H1 (cell line): Measurements from ENCODE around the gene UTP14C. TPM values are rescaled to one million over a fixed set of nuclear protein-coding genes. Genes with fewer than 3 reads are reported as not detected.

Experiments
- CTCF ChIA-PET: fragments of 300-600 bp; sonication (Branson Sonifier 250); formaldehyde crosslinking; loops from one replicate; lab custom pipeline; 2021; ENCODE audit not compliant: partially characterized antibody; lab: Charles Lee
- POLR2A ChIA-PET: fragments of 300-600 bp; sonication (Branson Sonifier 250); formaldehyde crosslinking; loops from one replicate; lab custom pipeline; 2021; ENCODE audit warnings: inconsistent platforms; ENCODE audit not compliant: partially characterized antibody; lab: Charles Lee
- DNase-seq, 2 experiments: peaks; one replicate each; pipeline versions ENCODE4 v3.0.0 to v3.0.0-alpha.2; 2010 to 2022; ENCODE audit warnings: low spot score in 2 of 2, low read depth in 1 of 2, mixed read lengths in 1 of 2
- FAIRE-seq: peaks from 2 replicates; lab custom pipeline; 2011; peaks lifted over from hg19 to GRCh38; lab: Jason Lieb, UNC
- H2AFZ ChIP-seq: 2 replicates; pipeline ENCODE4 v1.8.1; 2012; ENCODE audit warnings: low read length, inconsistent platforms
- H2AK5ac ChIP-seq: 2 replicates; pipeline ENCODE4 v1.6.1; 2013; ENCODE audit warnings: low read depth, low read length
- H2BK120ac ChIP-seq: replicated peaks from 2 replicates; pipeline ENCODE3; 2013; ENCODE audit warnings: low read depth, low read length, inconsistent platforms
- H2BK12ac ChIP-seq: 2 replicates; pipeline ENCODE4 v1.6.1; 2013; ENCODE audit warnings: low read depth, low read length
- H2BK15ac ChIP-seq: 2 replicates; pipeline ENCODE4 v1.6.1; 2013; ENCODE audit warnings: low read length
- H2BK20ac ChIP-seq: 2 replicates; pipeline ENCODE4 v1.6.1; 2013; ENCODE audit warnings: low read length
- H2BK5ac ChIP-seq: 2 replicates; pipeline ENCODE4 v1.6.1; 2013; ENCODE audit warnings: low read depth, low read length
- H3K14ac ChIP-seq: 2 replicates; pipeline ENCODE4 v1.6.1; 2013; ENCODE audit warnings: inconsistent platforms; ENCODE audit not compliant: insufficient read length
- H3K18ac ChIP-seq: 2 replicates; pipeline ENCODE4 v1.6.1; 2013; ENCODE audit warnings: low read length; ENCODE audit errors: extremely low read depth
- H3K23ac ChIP-seq: 2 replicates; pipeline ENCODE4 v1.6.1; 2013; ENCODE audit warnings: inconsistent platforms; ENCODE audit not compliant: insufficient read length
- H3K23me2 ChIP-seq: 2 replicates; pipeline ENCODE4 v1.6.1; 2013; ENCODE audit warnings: low read depth, low read length
- H3K27ac ChIP-seq: 2 replicates; pipeline ENCODE4 v1.6.1; 2011; ENCODE audit warnings: low read depth, low read length, inconsistent platforms
- H3K27me3 ChIP-seq, 4 experiments: replicated peaks in 1 of 4; 1 replicate in 1 of 4; 2 replicates in 3 of 4; pipeline versions ENCODE4 v1.6.1 to v1.8.1; 2011 to 2013; ENCODE audit warnings: low read length in 3 of 4, mild to moderate bottlenecking in 3 of 4, inconsistent platforms in 2 of 4, mixed read lengths in 2 of 4, moderate library complexity in 1 of 4; ENCODE audit not compliant: control insufficient read depth in 3 of 4, insufficient read depth in 3 of 4; ENCODE audit errors: extremely low read depth in 1 of 4
- H3K36me3 ChIP-seq, 4 experiments: 2 replicates each; pipeline versions ENCODE4 v1.6.1 to v1.8.1; 2011 to 2013; ENCODE audit warnings: mild to moderate bottlenecking in 4 of 4, low read length in 3 of 4, moderate library complexity in 2 of 4, control low read depth in 1 of 4, inconsistent platforms in 1 of 4; ENCODE audit not compliant: insufficient read depth in 4 of 4, control insufficient read depth in 2 of 4
- H3K4ac ChIP-seq: replicated peaks from 2 replicates; pipeline ENCODE3; 2013; ENCODE audit warnings: low read length, low read depth, mixed read lengths, inconsistent platforms; ENCODE audit not compliant: insufficient read length
- H3K4me1 ChIP-seq, 4 experiments: replicated peaks in 1 of 4; 1 replicate in 1 of 4; 2 replicates in 3 of 4; pipeline versions ENCODE4 v1.6.1 to v1.8.1; 2011 to 2013; ENCODE audit warnings: low read length in 3 of 4, inconsistent platforms in 2 of 4, mixed read lengths in 1 of 4; ENCODE audit not compliant: insufficient read depth in 4 of 4, control insufficient read depth in 3 of 4
- H3K4me2 ChIP-seq, 2 experiments: 2 replicates each; pipeline versions ENCODE4 v1.6.1 to v1.8.1; 2011 to 2013; ENCODE audit warnings: low read depth in 2 of 2, low read length in 2 of 2, control low read depth in 1 of 2, inconsistent platforms in 1 of 2, mild to moderate bottlenecking in 1 of 2; ENCODE audit not compliant: insufficient read depth in 1 of 2
- H3K4me3 ChIP-seq, 4 experiments: fragments of 200-600, 300-600 bp in 1 of 4; sonication (generic), shearing (Covaris generic), sonication (Bioruptor Twin) in 1 of 4; 2 replicates each; pipeline versions ENCODE4 v1.5.1 to v1.8.1; 2011 to 2016; ENCODE audit warnings: low read length in 4 of 4, low read depth in 3 of 4, control low read depth in 2 of 4, inconsistent platforms in 2 of 4, mild to moderate bottlenecking in 2 of 4, mixed read lengths in 1 of 4, moderate library complexity in 1 of 4; ENCODE audit not compliant: insufficient read depth in 2 of 4; ENCODE audit errors: extremely low read depth in 1 of 4
- H3K56ac ChIP-seq: replicated peaks from 2 replicates; pipeline ENCODE3; 2013; ENCODE audit warnings: low read depth, mild to moderate bottlenecking, mixed read lengths, low read length, inconsistent platforms; ENCODE audit not compliant: insufficient read length
- H3K79me1 ChIP-seq: 2 replicates; pipeline ENCODE4 v1.6.1; 2013; ENCODE audit warnings: low read depth, low read length, control low read depth
- H3K79me2 ChIP-seq, 2 experiments: 2 replicates each; pipeline versions ENCODE4 v1.6.1 to v1.8.1; 2012 to 2013; ENCODE audit warnings: low read length in 2 of 2, mild to moderate bottlenecking in 2 of 2, inconsistent platforms in 1 of 2; ENCODE audit not compliant: insufficient read depth in 2 of 2, control insufficient read depth in 1 of 2
- H3K9ac ChIP-seq, 4 experiments: replicated peaks in 1 of 4; 1 replicate in 1 of 4; 2 replicates in 3 of 4; pipeline versions ENCODE4 v1.6.1 to v1.8.1; 2011 to 2013; ENCODE audit warnings: low read depth in 3 of 4, low read length in 3 of 4, control low read depth in 2 of 4, mild to moderate bottlenecking in 2 of 4, moderate library complexity in 2 of 4, inconsistent platforms in 1 of 4; ENCODE audit errors: extremely low read depth in 1 of 4
- H3K9me3 ChIP-seq, 2 experiments: 2 replicates each; pipeline versions ENCODE4 v1.6.1 to v1.8.1; 2012 to 2013; ENCODE audit warnings: mild to moderate bottlenecking in 2 of 2, moderate library complexity in 2 of 2, control low read depth in 1 of 2, inconsistent platforms in 1 of 2, low read depth in 1 of 2, low read length in 1 of 2, mixed read lengths in 1 of 2; ENCODE audit not compliant: insufficient read depth in 2 of 2
- H4K20me1 ChIP-seq, 2 experiments: replicated peaks in 1 of 2; 2 replicates each; pipeline versions ENCODE3 to v1.8.1; 2011 to 2013; ENCODE audit warnings: inconsistent platforms in 2 of 2, low read length in 2 of 2, mild to moderate bottlenecking in 1 of 2; ENCODE audit not compliant: insufficient read depth in 2 of 2, control insufficient read depth in 1 of 2
- H4K5ac ChIP-seq: 2 replicates; pipeline ENCODE4 v1.6.1; 2013; ENCODE audit warnings: low read length, low read depth, mixed read lengths, inconsistent platforms; ENCODE audit not compliant: insufficient read length
- H4K8ac ChIP-seq: 2 replicates; pipeline ENCODE4 v1.8.0; 2013; ENCODE audit warnings: mild to moderate bottlenecking, moderate library complexity, low read length, inconsistent platforms; ENCODE audit not compliant: insufficient read depth; ENCODE audit errors: extremely low read depth
- H4K91ac ChIP-seq: replicated peaks from 2 replicates; pipeline ENCODE3; 2013; ENCODE audit warnings: low read length, mixed read lengths, inconsistent platforms; ENCODE audit not compliant: insufficient read length
- BACH1 ChIP-seq: IDR thresholded peaks from 2 replicates; pipeline ENCODE4 v1.6.1; 2012; ENCODE audit warnings: low read length, improper control_type of control experiment
- BRCA1 ChIP-seq: IDR thresholded peaks from 2 replicates; pipeline ENCODE4 v1.6.1; 2012; ENCODE audit warnings: low read depth, low read length, improper control_type of control experiment
- CTBP2 ChIP-seq: IDR thresholded peaks from 2 replicates; pipeline ENCODE4 v1.7.0; 2011; ENCODE audit warnings: borderline replicate concordance, mild to moderate bottlenecking, moderate library complexity, mixed read lengths, low read length; ENCODE audit not compliant: insufficient read depth, insufficient read length
- EGR1 ChIP-seq: IDR thresholded peaks from 2 replicates; pipeline ENCODE4 v1.6.1; 2011; ENCODE audit warnings: low read depth, low read length, borderline replicate concordance
- GABPA ChIP-seq: IDR thresholded peaks from 2 replicates; pipeline ENCODE4 v1.6.1; 2011; ENCODE audit warnings: mild to moderate bottlenecking, low read length, moderate library complexity, borderline replicate concordance; ENCODE audit not compliant: insufficient read depth
- JUND ChIP-seq: IDR thresholded peaks from 2 replicates; pipeline ENCODE4 v1.6.1; 2011; ENCODE audit warnings: mild to moderate bottlenecking, improper control_type of control experiment, low read length
- MAFK ChIP-seq: IDR thresholded peaks from 2 replicates; pipeline ENCODE4 v1.6.1; 2012; ENCODE audit warnings: low read depth, mild to moderate bottlenecking, improper control_type of control experiment, low read length
- POLR2A ChIP-seq, 2 experiments: IDR thresholded peaks; 1 replicate in 1 of 2; 2 replicates in 1 of 2; pipeline ENCODE4 v1.6.1; 2011; ENCODE audit warnings: low read depth in 2 of 2, low read length in 2 of 2, mild to moderate bottlenecking in 2 of 2; ENCODE audit errors: control extremely low read depth in 1 of 2
- SIN3A ChIP-seq, 2 experiments: IDR thresholded peaks in 1 of 2; conservative IDR thresholded peaks in 1 of 2; 2 replicates each; pipeline ENCODE4 v1.6.1; 2011 to 2012; ENCODE audit warnings: low read length in 2 of 2, improper control_type of control experiment in 1 of 2, low read depth in 1 of 2, mild to moderate bottlenecking in 1 of 2
- SIRT6 ChIP-seq: IDR thresholded peaks from one replicate; pipeline ENCODE4 v1.7.1; 2012; ENCODE audit warnings: low read length, inconsistent platforms
- SRF ChIP-seq: IDR thresholded peaks from 2 replicates; pipeline ENCODE4 v1.6.1; 2011; ENCODE audit warnings: mild to moderate bottlenecking, low read depth, low read length, moderate library complexity
- WGBS, 2 experiments: shearing (Covaris generic) in 1 of 2; methylation state at CpG; one replicate each; pipeline versions ENCODE4 v1.1.6 to v1.1.7; 2013 to 2015; ENCODE audit warnings: low lambda C conversion rate in 2 of 2, mixed read lengths in 2 of 2, inconsistent platforms in 1 of 2, low coverage in 1 of 2, missing lambda C conversion rate in 1 of 2; ENCODE audit not compliant: insufficient replicate concordance in 2 of 2, insufficient coverage in 1 of 2, insufficient read length in 1 of 2; ENCODE audit errors: extremely low coverage in 1 of 2, missing lambda C conversion rate in 1 of 2; 5-methylcytosine and 5-hydroxymethylcytosine counted together
- polyA plus RNA-seq, 7 experiments: library from polyadenylated mRNA; depleted of rRNA in 3 of 7; stranded (reverse) in 5 of 7; unstranded in 2 of 7; fragments of >200 nt in 5 of 7; fragments of 200-250 nt in 2 of 7; gene quantifications; 1 replicate in 5 of 7; 2 replicates in 1 of 7; 4 replicates in 1 of 7; pipeline versions ENCODE4 v1.2.1 to v1.2.3, GENCODE V29; 2011 to 2013; ENCODE audit warnings: missing spikeins in 2 of 7, mixed read lengths in 2 of 7
- total RNA-seq: library from RNA; stranded (reverse); fragmentation: NEBNext Ultra II Directional; extraction: Animal tissue kit (Norgen Biotek cat#: 25700); gene quantifications from 2 replicates; pipeline ENCODE4 v1.2.1, GENCODE V29; 2021
- TF ChIP-seq, protein P1 (sequence below): IDR thresholded peaks from 2 replicates; pipeline ENCODE4 v1.6.1; 2011; ENCODE audit warnings: low read length, improper control_type of control experiment

Gene UTP14C
- total and polyA plus RNA-seq, 2 of the 8 experiments (the other 6 are each of a cell fraction or from before 2014, with no cell fraction given) = 6.8 to 22.7 TPM

DNA sequence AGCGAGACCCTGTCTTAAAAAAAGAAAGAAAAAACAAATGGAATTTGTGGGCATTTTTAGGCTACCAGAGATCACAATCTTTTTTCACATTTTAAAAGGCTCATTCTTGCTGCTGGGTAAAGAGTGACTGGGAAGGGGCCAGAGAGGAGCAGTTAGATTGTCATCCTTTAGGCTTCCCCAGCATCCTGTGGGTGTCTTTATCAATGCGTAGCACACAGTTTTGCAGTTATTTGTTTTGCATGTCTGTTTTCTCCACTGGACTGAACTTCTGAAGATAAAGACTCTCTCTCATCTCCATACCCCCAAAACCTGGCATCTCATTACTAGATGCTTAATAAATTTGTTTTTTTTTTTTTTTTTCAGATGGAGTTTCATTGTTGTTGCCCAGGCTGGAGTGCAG is 2.1 kb upstream of the UTP14C start:
- H2BK120ac ChIP-seq = no peak overlapping the region

More for the DNA sequence above, 2.1 kb upstream of the UTP14C start:
- Histone ChIP-seq H3K36me3 (peaks cover 3 to 49% (median 25%) of the 10 kb centered on the region in 4 experiments; a peak in 7 of 8 replicates), H3K4me1 (no peaks in the 10 kb centered on the region), H3K18ac (no peak overlapping the region), H3K4me2 (no peak overlapping the region), H4K5ac (no peak overlapping the region), H2BK5ac (no peak overlapping the region), H2BK15ac (no peak overlapping the region), H3K56ac (no peak overlapping the region), H4K8ac (no peak overlapping the region), H3K4ac (no peak overlapping the region), H3K79me2 (peaks cover 0 to 18% of the 10 kb centered on the region in 2 experiments; a peak in 3 of 4 replicates), H3K9ac (no peak overlapping the region), H4K20me1 (peaks cover 0 to 2% of the 10 kb centered on the region in 2 experiments), H3K14ac (no peak overlapping the region), H3K23ac (no peak overlapping the region), H3K27me3 (no peaks in the 10 kb centered on the region), H3K9me3 (peaks cover 3 to 4% of the 10 kb centered on the region in 2 experiments; a peak in 1 of 4 replicates), H2BK12ac (no peak overlapping the region), H2AFZ (no peak overlapping the region), H3K4me3 (no peak overlapping the region), H4K91ac (no peak overlapping the region), H2BK20ac (no peak overlapping the region), H3K79me1 (peaks cover 3% of the 10 kb centered on the region; the same call in 1 of the 2 replicates), H2AK5ac (no peak overlapping the region), H3K27ac (no peak overlapping the region), H3K23me2 (no peaks in the 10 kb centered on the region)
- FAIRE-seq = no peak
- TF ChIP-seq BACH1 = no peak
- no peak for TF ChIP-seq CTBP2
- TF ChIP-seq EGR1 = no peak
- TF ChIP-seq SIN3A (conservative IDR thresholded peaks at IDR 0.05 in 1 of 2, IDR thresholded peaks at IDR 0.05 in 1 of 2; ENCODE audit: low read depth in 1 of 2, low read length in 2 of 2) = no peak
- TF ChIP-seq JUND = no peak
- no peak for TF ChIP-seq SRF
- no peak for TF ChIP-seq GABPA
- no peak for TF ChIP-seq MAFK
- TF ChIP-seq, protein P1, sequence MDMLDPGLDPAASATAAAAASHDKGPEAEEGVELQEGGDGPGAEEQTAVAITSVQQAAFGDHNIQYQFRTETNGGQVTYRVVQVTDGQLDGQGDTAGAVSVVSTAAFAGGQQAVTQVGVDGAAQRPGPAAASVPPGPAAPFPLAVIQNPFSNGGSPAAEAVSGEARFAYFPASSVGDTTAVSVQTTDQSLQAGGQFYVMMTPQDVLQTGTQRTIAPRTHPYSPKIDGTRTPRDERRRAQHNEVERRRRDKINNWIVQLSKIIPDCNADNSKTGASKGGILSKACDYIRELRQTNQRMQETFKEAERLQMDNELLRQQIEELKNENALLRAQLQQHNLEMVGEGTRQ = no peak
- TF ChIP-seq BRCA1 = no peak
- TF ChIP-seq SIRT6 = no peak
- no peak for TF ChIP-seq POLR2A (IDR thresholded peaks at IDR 0.05; ENCODE audit: control extremely low read depth in 1 of 2, low read depth in 2 of 2, low read length in 2 of 2)
- DNase-seq = no peak
- POLR2A ChIA-PET = no interaction called here
- CTCF ChIA-PET = interaction anchor here (1.0 to 1.7 kb wide), 4 partner anchors 21 to 112 kb away, joined by 3 to 4 read pairs (median 3); no protein-coding TSS in a partner anchor
- 91% methylated on average over 2 of the region's 2 CpGs; no CpG with 5 or more reads in 1 of the 2 experiments for WGBS, 2 experiments
